GM21619 (cell line): ENCODE results near the gene FAAP100.
"Not testable (repeated sequence)": the region's sequence is repeated elsewhere in the genome, so short reads cannot be mapped to it uniquely, and the experiment has no call there.

Experiments
- ATAC-seq: cut with Tn5 transposase; IDR thresholded peaks from one replicate; pipeline ENCODE4 v1.9.1; 2021; ENCODE audit not compliant: unreplicated experiment

Gene FAAP100

GRCh38 chr17:81539961-81540675, 12.0 kb downstream of the FAAP100 start:
- ATAC-seq, result no peak

GRCh38 chr17:81539571-81539900, 12.6 kb downstream of the FAAP100 start:
- no peak for ATAC-seq

- ATAC-seq, result no peak
These were observed 13.2 kb downstream of the FAAP100 start for GRCh38 chr17:81538651-81539570.

GRCh38 chr17:81537856-81538555, 14.1 kb downstream of the FAAP100 start:
- ATAC-seq, result no peak

- no peak for ATAC-seq
These were observed 14.8 kb downstream of the FAAP100 start for GRCh38 chr17:81537343-81537855.

- no peak for ATAC-seq
These were observed 15.6 kb downstream of the FAAP100 start for GRCh38 chr17:81536299-81537290.

- no peak for ATAC-seq
These were observed 16.5 kb downstream of the FAAP100 start for GRCh38 chr17:81535480-81536298.

- no peak for ATAC-seq
These were observed 17.2 kb downstream of the FAAP100 start for GRCh38 chr17:81535007-81535328.

- no peak for ATAC-seq
These were observed 17.8 kb downstream of the FAAP100 start for GRCh38 chr17:81534157-81535006.

- ATAC-seq, result no peak
These were observed 18.6 kb downstream of the FAAP100 start for GRCh38 chr17:81533339-81534141.

- no peak for ATAC-seq
These were observed 19.5 kb downstream of the FAAP100 start for GRCh38 chr17:81532490-81533287.

- not testable (repeated sequence) for ATAC-seq
These were observed 20.2 kb downstream of the FAAP100 start for GRCh38 chr17:81531998-81532404.

GRCh38 chr17:81531013-81531412, 21.1 kb downstream of the FAAP100 start:
- not testable (repeated sequence) for ATAC-seq

GRCh38 chr17:81529437-81529803, 22.7 kb downstream of the FAAP100 start:
- ATAC-seq, result no peak

- no peak for ATAC-seq
These were observed 23.3 kb downstream of the FAAP100 start for GRCh38 chr17:81528651-81529436.

GRCh38 chr17:81528384-81528650, 23.8 kb downstream of the FAAP100 start:
- ATAC-seq, result no peak
